ENCODE results near the gene ATG12.

ATG12 gene

GRCh38 chr5:115788440-115788839, 52.9 kb downstream of the ATG12 start:
- Histone ChIP-seq H3K9ac (ENCODE audit: low read depth, low read length, poor library complexity, severe bottlenecking) (no peak overlapping the region), H3K27me3 (ENCODE audit: insufficient read depth, low read length, poor library complexity, severe bottlenecking) (no peaks in the 10 kb centered on the region), H3K4me3 (ENCODE audit: low read length, poor library complexity, severe bottlenecking) (no peak overlapping the region), H3K79me2 (ENCODE audit: insufficient read depth, low read length) (no peaks in the 10 kb centered on the region), H3K9me3 (ENCODE audit: insufficient read depth, low read depth, low read length) (no peaks in the 10 kb centered on the region), H3K4me2 (ENCODE audit: low read depth, low read length, poor library complexity, severe bottlenecking) (no peak overlapping the region), H3K4me1 (ENCODE audit: insufficient read depth, low read length, poor library complexity, severe bottlenecking) (no peaks in the 10 kb centered on the region), H3K9me2 (replicated peaks; ENCODE audit: low read depth, low read length) (no peaks in the 10 kb centered on the region), H2AFZ (ENCODE audit: low read length) (no peak overlapping the region), H4K20me1 (ENCODE audit: insufficient read depth, low read length, poor library complexity, severe bottlenecking) (no peaks in the 10 kb centered on the region), H3F3A (ENCODE audit: low read depth) (no peaks in the 10 kb centered on the region), H3K36me3 (ENCODE audit: insufficient read depth, low read length) (no peaks in the 10 kb centered on the region)
- TF ChIP-seq CTCF (conservative IDR thresholded peaks at IDR 0.05; ENCODE audit: low read length) (no peak), EZH2phosphoT487 (IDR thresholded peaks at IDR 0.05; ENCODE audit: borderline replicate concordance) (no peak)

- H3K4me3 ChIP-seq (ENCODE audit: low read length, poor library complexity, severe bottlenecking) = no peak overlapping the region
- H3K36me3 ChIP-seq (ENCODE audit: insufficient read depth, low read length) = no peaks in the 10 kb centered on the region
- H3K9ac ChIP-seq (ENCODE audit: low read depth, low read length, poor library complexity, severe bottlenecking) = no peak overlapping the region
- no peaks in the 10 kb centered on the region for H3F3A ChIP-seq (ENCODE audit: low read depth)
- H4K20me1 ChIP-seq (ENCODE audit: insufficient read depth, low read length, poor library complexity, severe bottlenecking) = no peaks in the 10 kb centered on the region
- H3K9me2 ChIP-seq (replicated peaks; ENCODE audit: low read depth, low read length) = no peaks in the 10 kb centered on the region
- H2AFZ ChIP-seq (ENCODE audit: low read length) = no peak overlapping the region
- no peaks in the 10 kb centered on the region for H3K4me1 ChIP-seq (ENCODE audit: insufficient read depth, low read length, poor library complexity, severe bottlenecking)
- no peak for TF ChIP-seq EZH2phosphoT487 (IDR thresholded peaks at IDR 0.05; ENCODE audit: borderline replicate concordance)
- TF ChIP-seq CTCF (conservative IDR thresholded peaks at IDR 0.05; ENCODE audit: low read length) = no peak
- no peaks in the 10 kb centered on the region for H3K9me3 ChIP-seq (ENCODE audit: insufficient read depth, low read depth, low read length)
- no peaks in the 10 kb centered on the region for H3K27me3 ChIP-seq (ENCODE audit: insufficient read depth, low read length, poor library complexity, severe bottlenecking)
- H3K79me2 ChIP-seq (ENCODE audit: insufficient read depth, low read length) = no peaks in the 10 kb centered on the region
- H3K4me2 ChIP-seq (ENCODE audit: low read depth, low read length, poor library complexity, severe bottlenecking) = no peak overlapping the region
Observed at GRCh38 chr5:115787426-115787825, 53.9 kb downstream of the ATG12 start.

GRCh38 chr5:115785381-115786065, 55.8 kb downstream of the ATG12 start:
- H3K9me2 ChIP-seq (replicated peaks; ENCODE audit: low read depth, low read length) = no peaks in the 10 kb centered on the region
- H3K4me2 ChIP-seq (ENCODE audit: low read depth, low read length, poor library complexity, severe bottlenecking) = no peak overlapping the region
- H3K4me3 ChIP-seq (ENCODE audit: low read length, poor library complexity, severe bottlenecking) = no peak overlapping the region
- no peaks in the 10 kb centered on the region for H3K36me3 ChIP-seq (ENCODE audit: insufficient read depth, low read length)
- H3K9ac ChIP-seq (ENCODE audit: low read depth, low read length, poor library complexity, severe bottlenecking) = no peak overlapping the region
- no peaks in the 10 kb centered on the region for H3F3A ChIP-seq (ENCODE audit: low read depth)
- H3K4me1 ChIP-seq (ENCODE audit: insufficient read depth, low read length, poor library complexity, severe bottlenecking) = no peaks in the 10 kb centered on the region
- H4K20me1 ChIP-seq (ENCODE audit: insufficient read depth, low read length, poor library complexity, severe bottlenecking) = no peaks in the 10 kb centered on the region
- H3K27me3 ChIP-seq (ENCODE audit: insufficient read depth, low read length, poor library complexity, severe bottlenecking) = no peaks in the 10 kb centered on the region
- no peaks in the 10 kb centered on the region for H3K79me2 ChIP-seq (ENCODE audit: insufficient read depth, low read length)
- TF ChIP-seq CTCF (conservative IDR thresholded peaks at IDR 0.05; ENCODE audit: low read length) = no peak
- TF ChIP-seq EZH2phosphoT487 (IDR thresholded peaks at IDR 0.05; ENCODE audit: borderline replicate concordance) = no peak
- H2AFZ ChIP-seq (ENCODE audit: low read length) = no peak overlapping the region
- H3K9me3 ChIP-seq (ENCODE audit: insufficient read depth, low read depth, low read length) = no peaks in the 10 kb centered on the region
